ENCODE data around the gene BCAS3. TPM values are rescaled to one million over a fixed set of nuclear protein-coding genes. Genes with fewer than 3 reads are reported as not detected.

Gene BCAS3
- total RNA-seq, 1 donor from 2014 or later, result 44.8 TPM

DNA sequence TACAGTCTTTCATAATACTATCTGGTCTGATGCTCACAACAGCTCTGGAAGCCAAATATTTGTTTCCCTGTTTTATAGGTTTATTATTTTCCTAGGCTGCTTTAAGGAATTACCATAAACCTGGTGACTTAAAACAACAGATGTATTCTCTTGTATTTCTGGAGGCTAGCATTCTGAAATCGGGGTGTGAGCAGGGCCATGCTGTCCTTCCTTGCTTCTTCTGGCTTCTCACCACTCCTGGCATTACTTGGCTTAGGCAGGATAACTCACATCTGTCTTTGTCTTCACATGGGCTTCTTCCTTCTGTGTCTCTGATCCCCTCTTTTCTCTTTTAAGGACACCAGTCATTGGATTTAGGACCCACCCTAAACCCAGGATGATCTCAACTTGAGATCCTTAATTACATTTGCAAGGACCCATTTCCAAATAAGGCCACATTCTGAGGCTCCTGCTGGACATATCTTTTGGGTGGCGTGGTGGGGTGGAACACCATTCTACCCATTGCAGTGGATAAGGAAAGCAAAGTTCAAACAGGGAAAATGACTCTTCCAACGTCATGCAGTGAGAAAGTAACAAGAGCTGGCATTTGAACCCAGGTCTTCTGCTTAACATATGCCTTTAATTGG, 682.8 kb downstream of the BCAS3 start:
- Mint-ChIP-seq H3K27ac (ENCODE audit: unreplicated experiment) (no peak overlapping the region), H3K27me3 (ENCODE audit: unreplicated experiment) (no peaks in the 10 kb centered on the region), H3K4me1 (ENCODE audit: low read depth, unreplicated experiment) (peaks cover 14% of the 10 kb centered on the region), H3K9me3 (ENCODE audit: unreplicated experiment) (no peaks in the 10 kb centered on the region), H3K4me3 (ENCODE audit: unreplicated experiment) (no peak overlapping the region), H3K36me3 (ENCODE audit: unreplicated experiment) (peaks cover 5% of the 10 kb centered on the region)
- no peak for DNase-seq
- no peak for TF ChIP-seq CTCF (IDR thresholded peaks at IDR 0.05; ENCODE audit: partially characterized antibody, unreplicated experiment)

- no peak for DNase-seq
- Mint-ChIP-seq H3K4me1 (ENCODE audit: low read depth, unreplicated experiment) (peaks cover 14% of the 10 kb centered on the region), H3K4me3 (ENCODE audit: unreplicated experiment) (no peak overlapping the region), H3K27ac (ENCODE audit: unreplicated experiment) (no peak overlapping the region), H3K9me3 (ENCODE audit: unreplicated experiment) (no peaks in the 10 kb centered on the region), H3K36me3 (ENCODE audit: unreplicated experiment) (peaks cover 5% of the 10 kb centered on the region), H3K27me3 (ENCODE audit: unreplicated experiment) (no peaks in the 10 kb centered on the region)
- no peak for TF ChIP-seq CTCF (IDR thresholded peaks at IDR 0.05; ENCODE audit: partially characterized antibody, unreplicated experiment)
These were observed 683.4 kb downstream of the BCAS3 start for GRCh38 chr17:61361084-61361483.

DNA sequence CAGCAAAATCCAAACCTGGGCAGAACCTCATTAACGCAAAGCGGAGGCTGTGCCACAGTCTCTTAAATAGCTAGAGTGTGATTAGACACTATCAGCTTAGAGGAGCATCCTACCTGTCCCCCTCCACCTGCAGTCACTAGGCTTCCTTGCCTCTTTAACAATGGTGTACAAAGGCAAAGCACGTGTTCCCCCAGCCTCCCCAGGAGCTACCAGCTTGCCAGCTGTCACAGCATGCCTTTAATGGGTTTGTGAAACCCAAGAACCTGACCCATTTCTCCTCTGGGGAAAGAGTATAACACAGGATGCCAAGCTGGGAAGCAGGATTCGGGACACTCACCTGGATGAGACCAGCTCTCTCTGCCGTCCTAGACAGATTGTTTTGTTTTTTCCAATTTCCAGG, 684.7 kb downstream of the BCAS3 start:
- peaks cover 14% of the 10 kb centered on the region for H3K4me1 Mint-ChIP-seq (ENCODE audit: low read depth, unreplicated experiment)
- no peaks in the 10 kb centered on the region for H3K27me3 Mint-ChIP-seq (ENCODE audit: unreplicated experiment)
- H3K9me3 Mint-ChIP-seq (ENCODE audit: unreplicated experiment), result no peaks in the 10 kb centered on the region
- TF ChIP-seq CTCF (IDR thresholded peaks at IDR 0.05; ENCODE audit: partially characterized antibody, unreplicated experiment), result no peak
- peaks cover 5% of the 10 kb centered on the region for H3K36me3 Mint-ChIP-seq (ENCODE audit: unreplicated experiment)
- no peak overlapping the region for H3K4me3 Mint-ChIP-seq (ENCODE audit: unreplicated experiment)
- no peak overlapping the region for H3K27ac Mint-ChIP-seq (ENCODE audit: unreplicated experiment)
- DNase-seq, result no peak

DNA sequence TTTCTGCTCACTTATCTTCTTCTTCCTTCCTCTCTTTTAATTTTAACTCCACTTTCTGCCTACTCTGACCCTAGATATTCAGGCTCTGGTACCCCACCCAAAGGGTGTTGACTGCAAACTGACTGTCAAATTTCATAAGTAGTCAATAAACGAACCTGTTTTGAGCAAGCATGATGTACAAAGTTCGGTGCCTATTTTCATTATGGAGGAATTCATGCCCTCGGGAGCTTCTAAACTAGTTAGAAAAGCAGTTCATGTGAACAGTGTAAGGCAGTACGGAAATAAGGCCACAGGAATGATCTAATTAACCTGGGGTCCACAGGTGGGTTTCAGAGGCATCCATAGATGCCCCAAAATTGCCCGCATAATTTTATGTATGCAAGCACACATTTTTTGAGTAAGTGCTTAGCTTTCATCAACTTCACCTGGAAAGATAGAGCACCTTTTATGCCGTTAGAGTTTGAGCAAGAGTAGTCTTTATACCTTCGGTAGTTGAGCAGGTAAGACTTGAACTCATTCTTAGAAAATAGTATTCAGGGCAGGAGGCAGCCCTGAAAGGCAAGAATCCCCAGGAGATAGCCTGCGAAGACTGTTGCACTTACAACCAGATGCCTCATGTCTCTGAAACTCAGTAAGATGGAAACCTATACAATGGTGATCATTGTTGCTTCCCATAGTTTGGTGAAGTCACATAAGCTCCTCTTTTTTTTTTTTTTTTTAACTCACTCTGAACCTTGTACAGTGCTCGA, 685.4 kb downstream of the BCAS3 start:
- H3K27me3 Mint-ChIP-seq (ENCODE audit: unreplicated experiment), result no peaks in the 10 kb centered on the region

More for the DNA sequence above, 685.4 kb downstream of the BCAS3 start:
- peaks cover 14% of the 10 kb centered on the region for H3K4me1 Mint-ChIP-seq (ENCODE audit: low read depth, unreplicated experiment)
- no peak overlapping the region for H3K4me3 Mint-ChIP-seq (ENCODE audit: unreplicated experiment)
- DNase-seq, result no peak
- TF ChIP-seq CTCF (IDR thresholded peaks at IDR 0.05; ENCODE audit: partially characterized antibody, unreplicated experiment), result no peak
- no peak overlapping the region for H3K27ac Mint-ChIP-seq (ENCODE audit: unreplicated experiment)
- peaks cover 5% of the 10 kb centered on the region for H3K36me3 Mint-ChIP-seq (ENCODE audit: unreplicated experiment)
- H3K9me3 Mint-ChIP-seq (ENCODE audit: unreplicated experiment), result no peaks in the 10 kb centered on the region

All from glutamatergic neuron (in vitro differentiated cells).